Activated gamma-delta T cell treated with anti-CD3 and anti-CD28 coated beads, Interleukin-2, amount 50 U/mL, for 16 hours (primary cell): ENCODE data around the gene LRRC55.

Experiments
- DNase-seq: peaks from one replicate; pipeline ENCODE4 v3.0.0-alpha.2; 2020; ENCODE audit warnings: low read depth

LRRC55 gene

DNA sequence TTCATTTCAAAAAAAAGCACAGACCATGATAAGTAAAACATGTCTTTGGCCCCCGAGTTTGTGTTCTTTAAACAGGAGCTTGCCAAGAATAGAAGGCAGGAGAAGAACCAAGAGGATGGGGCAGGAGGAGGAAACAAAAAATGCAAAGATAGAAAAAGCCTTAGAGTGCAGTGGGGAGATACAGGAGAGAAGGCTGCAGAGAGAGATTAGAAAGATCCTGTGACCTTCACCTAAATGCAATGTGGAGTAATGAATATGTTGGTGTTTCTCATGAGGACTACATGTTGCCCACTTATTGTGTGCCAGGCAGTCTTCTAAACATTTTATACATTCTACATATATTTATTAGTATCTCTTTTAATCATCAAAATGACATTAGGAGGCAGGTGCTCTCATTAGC lies 57.6 kb downstream of the LRRC55 start:
- no peak for DNase-seq

- DNase-seq = no peak
Measured at GRCh38 chr11:57240007-57240406, 58.3 kb downstream of the LRRC55 start.

- DNase-seq = no peak
Measured at GRCh38 chr11:57240757-57241156, 59.0 kb downstream of the LRRC55 start.
